ENCODE results near the gene BARHL1.

DNA sequence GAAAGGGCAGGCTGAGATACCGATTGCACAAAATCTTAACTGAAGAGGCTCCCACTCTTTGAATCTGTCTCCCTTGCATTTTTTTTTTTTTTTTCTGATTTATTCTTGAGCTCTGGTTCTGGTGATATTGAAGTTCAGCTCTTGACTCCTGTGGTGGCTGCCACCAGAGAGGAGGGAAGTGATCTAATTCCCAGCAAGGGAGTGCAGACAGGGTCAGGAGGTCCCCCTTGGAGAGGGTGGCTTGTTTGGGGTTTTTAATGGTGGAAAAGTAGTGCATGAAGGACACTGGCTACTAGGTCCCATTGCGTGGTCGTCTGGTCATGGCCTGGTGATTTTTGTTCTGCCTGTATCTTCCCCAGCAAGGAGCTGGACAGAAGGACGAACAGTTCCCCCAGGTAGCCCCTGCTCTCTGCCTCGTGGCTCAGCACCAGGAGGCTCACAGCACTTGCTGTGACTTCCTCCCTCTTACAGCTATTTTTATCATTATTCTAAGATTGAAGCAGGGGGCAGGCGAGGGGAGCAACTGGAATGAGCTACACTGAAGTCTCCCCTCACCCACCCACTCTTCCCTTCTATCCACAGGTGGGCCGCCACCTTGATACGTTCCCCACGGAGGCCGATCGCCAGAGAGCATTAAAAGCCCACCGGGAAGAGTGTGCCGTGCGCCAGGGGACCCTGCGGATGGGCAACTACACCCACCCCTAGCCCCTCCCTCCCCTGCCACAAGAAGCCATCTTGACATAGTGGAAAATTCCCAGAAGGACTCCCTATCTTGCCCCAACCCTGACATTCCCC lies 10.4 kb upstream of the BARHL1 start:
- TF ChIP-seq, protein P1, sequence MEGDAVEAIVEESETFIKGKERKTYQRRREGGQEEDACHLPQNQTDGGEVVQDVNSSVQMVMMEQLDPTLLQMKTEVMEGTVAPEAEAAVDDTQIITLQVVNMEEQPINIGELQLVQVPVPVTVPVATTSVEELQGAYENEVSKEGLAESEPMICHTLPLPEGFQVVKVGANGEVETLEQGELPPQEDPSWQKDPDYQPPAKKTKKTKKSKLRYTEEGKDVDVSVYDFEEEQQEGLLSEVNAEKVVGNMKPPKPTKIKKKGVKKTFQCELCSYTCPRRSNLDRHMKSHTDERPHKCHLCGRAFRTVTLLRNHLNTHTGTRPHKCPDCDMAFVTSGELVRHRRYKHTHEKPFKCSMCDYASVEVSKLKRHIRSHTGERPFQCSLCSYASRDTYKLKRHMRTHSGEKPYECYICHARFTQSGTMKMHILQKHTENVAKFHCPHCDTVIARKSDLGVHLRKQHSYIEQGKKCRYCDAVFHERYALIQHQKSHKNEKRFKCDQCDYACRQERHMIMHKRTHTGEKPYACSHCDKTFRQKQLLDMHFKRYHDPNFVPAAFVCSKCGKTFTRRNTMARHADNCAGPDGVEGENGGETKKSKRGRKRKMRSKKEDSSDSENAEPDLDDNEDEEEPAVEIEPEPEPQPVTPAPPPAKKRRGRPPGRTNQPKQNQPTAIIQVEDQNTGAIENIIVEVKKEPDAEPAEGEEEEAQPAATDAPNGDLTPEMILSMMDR (CRISPR knock-in tag; IDR thresholded peaks at IDR 0.05) = no peak
- no peak for TF ChIP-seq HNRNPL (IDR thresholded peaks at IDR 0.05; ENCODE audit: low read depth, low read length)

Data from HepG2 (cell line).